Measurements from ENCODE around the gene CCNL2.

CCNL2 gene

DNA sequence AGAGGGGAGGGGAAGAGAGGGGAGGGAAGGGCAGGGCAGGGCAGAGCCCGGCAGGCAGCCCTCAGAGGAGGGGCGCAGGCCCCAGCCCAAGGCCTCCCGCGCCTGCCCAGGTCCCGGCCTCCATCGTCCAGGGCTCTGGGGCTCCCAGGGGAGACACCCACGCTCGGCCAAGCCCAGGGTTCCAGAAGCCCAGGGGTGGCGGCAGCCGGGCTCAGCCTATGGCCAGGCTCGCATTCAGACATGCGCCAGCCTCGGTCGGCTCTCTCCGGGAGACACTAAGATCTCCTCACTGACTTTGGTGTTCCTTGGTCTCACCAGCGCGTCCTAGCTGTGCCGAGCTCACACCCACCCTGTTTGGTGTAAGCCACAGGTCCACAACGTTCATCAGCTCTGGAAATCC, 29.0 kb upstream of the CCNL2 start:
- H3K79me2 ChIP-seq (ENCODE audit: insufficient read depth, low read length) = no peaks in the 10 kb centered on the region
- H3K27ac ChIP-seq (ENCODE audit: low read length) = no peak overlapping the region
- no peak overlapping the region for H3K9ac ChIP-seq (ENCODE audit: low read depth, low read length)
- TF ChIP-seq, protein P1, sequence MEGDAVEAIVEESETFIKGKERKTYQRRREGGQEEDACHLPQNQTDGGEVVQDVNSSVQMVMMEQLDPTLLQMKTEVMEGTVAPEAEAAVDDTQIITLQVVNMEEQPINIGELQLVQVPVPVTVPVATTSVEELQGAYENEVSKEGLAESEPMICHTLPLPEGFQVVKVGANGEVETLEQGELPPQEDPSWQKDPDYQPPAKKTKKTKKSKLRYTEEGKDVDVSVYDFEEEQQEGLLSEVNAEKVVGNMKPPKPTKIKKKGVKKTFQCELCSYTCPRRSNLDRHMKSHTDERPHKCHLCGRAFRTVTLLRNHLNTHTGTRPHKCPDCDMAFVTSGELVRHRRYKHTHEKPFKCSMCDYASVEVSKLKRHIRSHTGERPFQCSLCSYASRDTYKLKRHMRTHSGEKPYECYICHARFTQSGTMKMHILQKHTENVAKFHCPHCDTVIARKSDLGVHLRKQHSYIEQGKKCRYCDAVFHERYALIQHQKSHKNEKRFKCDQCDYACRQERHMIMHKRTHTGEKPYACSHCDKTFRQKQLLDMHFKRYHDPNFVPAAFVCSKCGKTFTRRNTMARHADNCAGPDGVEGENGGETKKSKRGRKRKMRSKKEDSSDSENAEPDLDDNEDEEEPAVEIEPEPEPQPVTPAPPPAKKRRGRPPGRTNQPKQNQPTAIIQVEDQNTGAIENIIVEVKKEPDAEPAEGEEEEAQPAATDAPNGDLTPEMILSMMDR (IDR thresholded peaks at IDR 0.05; ENCODE audit: borderline replicate concordance, extremely low read depth, low read length, poor library complexity, severe bottlenecking) = no peak
- no peak for TF ChIP-seq EZH2 (IDR thresholded peaks at IDR 0.05; ENCODE audit: borderline replicate concordance, low read depth, low read length, severe bottlenecking)
- no peak overlapping the region for H3K4me2 ChIP-seq (ENCODE audit: insufficient read depth, low read length)
- no peaks in the 10 kb centered on the region for H3K9me3 ChIP-seq (ENCODE audit: insufficient read depth, low read length, severe bottlenecking)
- peaks cover 6% of the 10 kb centered on the region; the same call in 1 of the 2 replicates for H3K4me1 ChIP-seq (ENCODE audit: insufficient read depth, low read length)
- ATAC-seq (ENCODE audit: insufficient read depth, low read depth) = no peak
- H2AFZ ChIP-seq (ENCODE audit: low read depth, low read length) = no peak overlapping the region
- DNase-seq = no peak
- H3K36me3 ChIP-seq (ENCODE audit: insufficient read depth, low read length) = no peaks in the 10 kb centered on the region
- no peak overlapping the region for H3K4me3 ChIP-seq (ENCODE audit: low read depth in 1 of 2, low read length in 2 of 2)
- no peaks in the 10 kb centered on the region for H4K20me1 ChIP-seq (ENCODE audit: insufficient read depth, low read length)
- H3K27me3 ChIP-seq (ENCODE audit: insufficient read depth, low read length, poor library complexity) = no peaks in the 10 kb centered on the region

DNA sequence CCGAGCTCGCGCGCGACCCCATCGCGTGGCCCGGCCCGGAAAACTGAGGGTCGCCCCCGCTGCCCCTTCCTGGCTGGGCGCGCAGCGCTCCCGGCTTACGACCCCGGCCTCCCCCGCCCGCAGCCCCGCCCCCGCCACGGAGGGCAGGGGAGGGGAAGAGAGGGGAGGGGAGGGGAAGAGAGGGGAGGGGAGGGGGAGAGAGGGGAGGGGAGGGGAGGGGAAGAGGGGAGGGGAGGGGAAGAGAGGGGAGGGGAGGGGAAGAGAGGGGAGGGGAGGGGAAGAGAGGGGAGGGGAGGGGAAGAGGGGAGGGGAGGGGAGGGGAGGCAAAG, 28.6 kb upstream of the CCNL2 start:
- H3K4me2 ChIP-seq (ENCODE audit: insufficient read depth, low read length) = no peak overlapping the region
- no peaks in the 10 kb centered on the region for H3K27me3 ChIP-seq (ENCODE audit: insufficient read depth, low read length, poor library complexity)
- no peaks in the 10 kb centered on the region for H3K9me3 ChIP-seq (ENCODE audit: insufficient read depth, low read length, severe bottlenecking)
- no peak overlapping the region for H3K9ac ChIP-seq (ENCODE audit: low read depth, low read length)
- no peaks in the 10 kb centered on the region for H4K20me1 ChIP-seq (ENCODE audit: insufficient read depth, low read length)
- ATAC-seq (ENCODE audit: insufficient read depth, low read depth) (no peak), DNase-seq (no peak)
- no peak overlapping the region for H3K4me3 ChIP-seq (ENCODE audit: low read depth in 1 of 2, low read length in 2 of 2)
- H3K79me2 ChIP-seq (ENCODE audit: insufficient read depth, low read length) = no peaks in the 10 kb centered on the region
- no peak overlapping the region for H2AFZ ChIP-seq (ENCODE audit: low read depth, low read length)
- peaks cover 6% of the 10 kb centered on the region; the same call in 1 of the 2 replicates for H3K4me1 ChIP-seq (ENCODE audit: insufficient read depth, low read length)
- H3K36me3 ChIP-seq (ENCODE audit: insufficient read depth, low read length) = no peaks in the 10 kb centered on the region
- no peak overlapping the region for H3K27ac ChIP-seq (ENCODE audit: low read length)
- TF ChIP-seq EZH2 (IDR thresholded peaks at IDR 0.05; ENCODE audit: borderline replicate concordance, low read depth, low read length, severe bottlenecking) = no peak
- TF ChIP-seq, protein P1 (IDR thresholded peaks at IDR 0.05; ENCODE audit: borderline replicate concordance, extremely low read depth, low read length, poor library complexity, severe bottlenecking) = no peak

DNA sequence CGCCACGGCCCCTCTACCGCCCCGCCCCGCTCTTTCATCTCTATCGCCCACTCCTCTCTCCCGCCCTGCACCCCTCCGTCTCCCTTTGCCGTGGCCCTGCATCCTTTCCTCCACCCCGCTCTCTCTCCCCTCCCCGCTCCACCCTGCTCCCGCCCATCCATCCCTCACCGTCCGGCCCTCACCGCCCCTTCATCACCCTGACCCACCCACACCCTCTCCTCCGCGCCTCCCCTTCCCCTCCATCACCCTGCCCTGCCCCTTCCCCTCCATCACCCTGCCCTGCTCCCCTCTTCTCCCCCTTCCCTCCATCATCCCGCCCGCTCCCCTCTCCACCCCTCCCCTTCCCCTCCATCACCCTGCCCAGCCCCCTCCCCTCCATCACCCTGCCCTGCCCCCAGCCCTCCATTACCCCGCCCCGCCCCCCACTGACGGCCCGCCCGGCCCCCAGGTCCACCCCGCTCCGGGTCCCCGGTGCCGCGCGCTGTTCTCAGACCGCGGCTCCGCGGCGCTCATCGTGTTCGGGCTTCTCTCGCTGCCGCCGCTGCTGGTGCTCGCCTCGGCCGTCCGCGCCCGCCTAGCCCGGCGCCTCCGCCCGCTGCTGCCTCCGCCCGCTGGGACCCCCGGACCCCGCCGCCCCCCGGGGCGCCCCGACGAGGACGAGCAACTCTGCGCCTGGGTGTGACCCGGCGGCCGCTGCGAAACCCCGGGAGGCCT, 28.1 kb upstream of the CCNL2 start:
- no peak for DNase-seq
- H3K4me3 ChIP-seq (ENCODE audit: low read depth in 1 of 2, low read length in 2 of 2) = no peak overlapping the region
- no peak overlapping the region for H3K9ac ChIP-seq (ENCODE audit: low read depth, low read length)
- H3K4me2 ChIP-seq (ENCODE audit: insufficient read depth, low read length) = no peak overlapping the region
- H3K4me1 ChIP-seq (ENCODE audit: insufficient read depth, low read length) = peaks cover 6% of the 10 kb centered on the region; the same call in 1 of the 2 replicates
- peak; percentile 14; the same call in 2 of the 3 replicates for ATAC-seq (ENCODE audit: insufficient read depth, low read depth)
- TF ChIP-seq EZH2 (IDR thresholded peaks at IDR 0.05; ENCODE audit: borderline replicate concordance, low read depth, low read length, severe bottlenecking) = no peak
- TF ChIP-seq, protein P1 (IDR thresholded peaks at IDR 0.05; ENCODE audit: borderline replicate concordance, extremely low read depth, low read length, poor library complexity, severe bottlenecking) = no peak
- no peak overlapping the region for H3K27ac ChIP-seq (ENCODE audit: low read length)
- H3K36me3 ChIP-seq (ENCODE audit: insufficient read depth, low read length) = no peaks in the 10 kb centered on the region
- H2AFZ ChIP-seq (ENCODE audit: low read depth, low read length) = no peak overlapping the region
- no peaks in the 10 kb centered on the region for H3K27me3 ChIP-seq (ENCODE audit: insufficient read depth, low read length, poor library complexity)
- no peaks in the 10 kb centered on the region for H3K9me3 ChIP-seq (ENCODE audit: insufficient read depth, low read length, severe bottlenecking)
- no peaks in the 10 kb centered on the region for H4K20me1 ChIP-seq (ENCODE audit: insufficient read depth, low read length)
- no peaks in the 10 kb centered on the region for H3K79me2 ChIP-seq (ENCODE audit: insufficient read depth, low read length)

Measured in DND-41 (cell line).